HEK293T (cell line): ENCODE results near the gene SPARC.

ENCODE experiments used
- CTCF ChIA-PET: fragments of 350-600 bp; formaldehyde crosslinking; extraction: SDS; loops from one replicate; lab custom pipeline; 2021; ENCODE audit warnings: antibody characterized with exemption, inconsistent platforms; lab: Yijun Ruan, JAX
- POLR2A ChIA-PET: fragments of 350-600 bp; formaldehyde crosslinking; extraction: SDS; loops from one replicate; lab custom pipeline; 2020; ENCODE audit warnings: antibody characterized with exemption, inconsistent platforms; lab: Yijun Ruan, JAX
- DNase-seq: peaks from one replicate; pipeline ENCODE4 v3.0.0; 2012; ENCODE audit warnings: mixed read lengths; ENCODE audit errors: extremely low spot score
- ARNT ChIP-seq: fragments of 450-650 bp; IDR thresholded peaks from 2 replicates; pipeline ENCODE4 v1.6.1; 2017; ENCODE audit warnings: mild to moderate bottlenecking
- BHLHE40 ChIP-seq: fragments of 450-650 bp; IDR thresholded peaks from 2 replicates; pipeline ENCODE4 v1.6.1; 2016; ENCODE audit warnings: mild to moderate bottlenecking, moderate library complexity, borderline replicate concordance
- CTBP1 ChIP-seq: fragments of 450-650 bp; IDR thresholded peaks from 2 replicates; pipeline ENCODE4 v1.6.1; 2016; ENCODE audit warnings: borderline replicate concordance
- ELF4 ChIP-seq: fragments of 450-650 bp; IDR thresholded peaks from 2 replicates; pipeline ENCODE4 v1.6.1; 2017; ENCODE audit warnings: antibody characterized with exemption
- FOXA1 ChIP-seq: fragments of 450-650 bp; IDR thresholded peaks from 2 replicates; pipeline ENCODE4 v1.6.1; 2016; ENCODE audit warnings: mild to moderate bottlenecking
- FOXK2 ChIP-seq: fragments of 450-650 bp; IDR thresholded peaks from 2 replicates; pipeline ENCODE4 v1.6.1; 2016; ENCODE audit warnings: mild to moderate bottlenecking
- FOXM1 ChIP-seq: fragments of 450-650 bp; IDR thresholded peaks from 2 replicates; pipeline ENCODE4 v1.6.1; 2017; ENCODE audit warnings: mild to moderate bottlenecking, borderline replicate concordance
- HDGF ChIP-seq: fragments of 450-650 bp; IDR thresholded peaks from 2 replicates; pipeline ENCODE4 v1.6.1; 2017; ENCODE audit warnings: antibody characterized with exemption, borderline replicate concordance
- L3MBTL2 ChIP-seq: fragments of 450-650 bp; conservative IDR thresholded peaks from 2 replicates; pipeline ENCODE4 v1.6.1; 2016; ENCODE audit warnings: mild to moderate bottlenecking
- LEF1 ChIP-seq: fragments of 450-650 bp; IDR thresholded peaks from 2 replicates; pipeline ENCODE4 v1.6.1; 2017; ENCODE audit warnings: mild to moderate bottlenecking, borderline replicate concordance
- NFRKB ChIP-seq: fragments of 450-650 bp; IDR thresholded peaks from 2 replicates; pipeline ENCODE4 v1.6.1; 2016; ENCODE audit warnings: mild to moderate bottlenecking, moderate library complexity
- PKNOX1 ChIP-seq: fragments of 450-650 bp; IDR thresholded peaks from 2 replicates; pipeline ENCODE4 v1.6.1; 2016
- SP1 ChIP-seq: fragments of 450-650 bp; IDR thresholded peaks from 2 replicates; pipeline ENCODE4 v1.6.1; 2017
- SUZ12 ChIP-seq: fragments of 450-650 bp; IDR thresholded peaks from 2 replicates; pipeline ENCODE4 v1.6.1; 2016; ENCODE audit warnings: mild to moderate bottlenecking
- TARDBP ChIP-seq: fragments of 450-650 bp; IDR thresholded peaks from 2 replicates; pipeline ENCODE4 v1.6.1; 2016
- ZNF384 ChIP-seq: fragments of 450-650 bp; IDR thresholded peaks from 2 replicates; pipeline ENCODE4 v1.6.1; 2016

Gene SPARC

GRCh38 chr5:151625285-151625684 lies 61.4 kb downstream of the SPARC start:
- POLR2A ChIA-PET: no interaction called here
- no peak for DNase-seq
- TF ChIP-seq ARNT (no peak), TARDBP (no peak), FOXK2 (no peak), SP1 (no peak), ELF4 (no peak), SUZ12 (no peak), FOXM1 (no peak), L3MBTL2 (no peak), HDGF (no peak), CTBP1 (no peak), ZNF384 (no peak), LEF1 (no peak), NFRKB (no peak)
- CTCF ChIA-PET: no interaction called here

GRCh38 chr5:151624476-151624875 lies 62.2 kb downstream of the SPARC start:
- ChIA-PET CTCF (interaction anchor here (0.8 kb wide), 1 partner anchor 308 kb away, joined by 3 read pairs; no protein-coding TSS in a partner anchor), POLR2A (interaction anchor here (1.2 kb wide), 1 partner anchor 21 kb away, joined by 3 read pairs; no protein-coding TSS in a partner anchor)
- no peak for DNase-seq
- TF ChIP-seq BHLHE40 (no peak), CTBP1 (no peak), ARNT (no peak), PKNOX1 (no peak), TARDBP (no peak), NFRKB (no peak), SP1 (no peak), L3MBTL2 (no peak), FOXA1 (no peak), LEF1 (no peak), HDGF (no peak), ZNF384 (no peak)

- TF ChIP-seq NFRKB (no peak), SUZ12 (no peak), TARDBP (no peak), HDGF (no peak), FOXK2 (no peak)
- POLR2A ChIA-PET: no interaction called here
- CTCF ChIA-PET: interaction anchor here (0.6 kb wide), 1 partner anchor 99 kb away, joined by 3 read pairs; no protein-coding TSS in a partner anchor
- no peak for DNase-seq
These were observed 64.2 kb downstream of the SPARC start for GRCh38 chr5:151622367-151623088.

- CTCF ChIA-PET: no interaction called here
These were observed 66.3 kb downstream of the SPARC start for GRCh38 chr5:151620461-151620840.

GRCh38 chr5:151619812-151620460 lies 66.8 kb downstream of the SPARC start:
- no peak for TF ChIP-seq BHLHE40
- TF ChIP-seq FOXA1: no peak
- no peak for TF ChIP-seq ELF4
- TF ChIP-seq ARNT: no peak
- TF ChIP-seq LEF1: no peak
- no peak for TF ChIP-seq NFRKB
- no peak for TF ChIP-seq TARDBP
- TF ChIP-seq FOXK2: no peak
- no peak for TF ChIP-seq L3MBTL2
- no peak for TF ChIP-seq CTBP1
- no peak for TF ChIP-seq ZNF384
- ChIA-PET POLR2A (no interaction called here), CTCF (interaction anchor here (0.6 kb wide), 1 partner anchor 41 kb away, joined by 3 read pairs; no protein-coding TSS in a partner anchor)
- DNase-seq: no peak

More at GRCh38 chr5:151620461-151620840, 66.3 kb downstream of the SPARC start:
- DNase-seq: no peak
- TF ChIP-seq LEF1 (no peak), CTBP1 (no peak), FOXA1 (no peak), BHLHE40 (no peak), NFRKB (no peak), FOXM1 (no peak), L3MBTL2 (no peak), PKNOX1 (no peak), ELF4 (no peak), TARDBP (no peak), FOXK2 (no peak), HDGF (no peak), ARNT (no peak)
- POLR2A ChIA-PET: no interaction called here

GRCh38 chr5:151618907-151619306 lies 67.8 kb downstream of the SPARC start:
- DNase-seq: no peak
- ChIA-PET CTCF (interaction anchor here (0.6 to 1.0 kb wide), 2 partner anchors 16 to 40 kb away, joined by 3 read pairs; no protein-coding TSS in a partner anchor), POLR2A (no interaction called here)
- no peak for TF ChIP-seq LEF1
- TF ChIP-seq PKNOX1: peak; percentile 40; the same call in 1 of the 2 replicates
